ENCODE results near the gene PKNOX1. TPM values are rescaled to one million over a fixed set of nuclear protein-coding genes. Genes with fewer than 3 reads are reported as not detected.
"Not testable (repeated sequence)": the region's sequence is repeated elsewhere in the genome, so short reads cannot be mapped to it uniquely, and the experiment has no call there.

Gene PKNOX1
- total RNA-seq, 4 donors from 2014 or later: 7.4 to 28.1 (median 14.1) TPM

- not testable (repeated sequence) for H3K4me3 ChIP-seq, H3K9me3 ChIP-seq, H3K36me3 ChIP-seq, H3K27ac ChIP-seq, H3K4me1 ChIP-seq, DNase-seq, H3K27me3 ChIP-seq
Measured at GRCh38 chr21:43043291-43043690, 68.9 kb downstream of the PKNOX1 start.

GRCh38 chr21:43044547-43044946 is 70.2 kb downstream of the PKNOX1 start:
- not testable (repeated sequence) for H3K4me3 ChIP-seq, H3K27me3 ChIP-seq, H3K4me1 ChIP-seq, DNase-seq, H3K36me3 ChIP-seq, H3K9me3 ChIP-seq, H3K27ac ChIP-seq

GRCh38 chr21:43045165-43045875 is 71.0 kb downstream of the PKNOX1 start:
- DNase-seq, H3K27me3 ChIP-seq, H3K9me3 ChIP-seq, H3K36me3 ChIP-seq, H3K27ac ChIP-seq, H3K4me1 ChIP-seq, H3K4me3 ChIP-seq: not testable (repeated sequence)

- not testable (repeated sequence) for H3K9me3 ChIP-seq, H3K4me3 ChIP-seq, H3K27me3 ChIP-seq, H3K36me3 ChIP-seq, DNase-seq, H3K4me1 ChIP-seq, H3K27ac ChIP-seq
Measured at GRCh38 chr21:43045876-43046821, 71.8 kb downstream of the PKNOX1 start.

GRCh38 chr21:43053112-43053511 is 78.8 kb downstream of the PKNOX1 start:
- not testable (repeated sequence) for H3K27ac ChIP-seq, H3K27me3 ChIP-seq, H3K9me3 ChIP-seq, H3K4me3 ChIP-seq, H3K36me3 ChIP-seq, H3K4me1 ChIP-seq, DNase-seq

GRCh38 chr21:43062955-43063664 is 88.7 kb downstream of the PKNOX1 start:
- H3K4me3 ChIP-seq, H3K27me3 ChIP-seq, H3K27ac ChIP-seq, DNase-seq, H3K4me1 ChIP-seq, H3K9me3 ChIP-seq, H3K36me3 ChIP-seq: not testable (repeated sequence)

- H3K9me3 ChIP-seq, H3K27ac ChIP-seq, H3K27me3 ChIP-seq, H3K4me3 ChIP-seq, H3K36me3 ChIP-seq, H3K4me1 ChIP-seq, DNase-seq: not testable (repeated sequence)
Measured at GRCh38 chr21:43064265-43064917, 90.0 kb downstream of the PKNOX1 start.

- H3K4me3 ChIP-seq, H3K27me3 ChIP-seq, H3K27ac ChIP-seq, H3K36me3 ChIP-seq, H3K4me1 ChIP-seq, DNase-seq, H3K9me3 ChIP-seq: not testable (repeated sequence)
Measured at GRCh38 chr21:43065991-43066390, 91.6 kb downstream of the PKNOX1 start.

- not testable (repeated sequence) for H3K36me3 ChIP-seq, H3K4me1 ChIP-seq, H3K27me3 ChIP-seq, H3K27ac ChIP-seq, H3K4me3 ChIP-seq, DNase-seq, H3K9me3 ChIP-seq
Measured at GRCh38 chr21:43066690-43067089, 92.3 kb downstream of the PKNOX1 start.

GRCh38 chr21:43068065-43068464 is 93.7 kb downstream of the PKNOX1 start:
- H3K9me3 ChIP-seq, H3K27ac ChIP-seq, DNase-seq, H3K27me3 ChIP-seq, H3K36me3 ChIP-seq, H3K4me3 ChIP-seq, H3K4me1 ChIP-seq: not testable (repeated sequence)

- not testable (repeated sequence) for H3K9me3 ChIP-seq, H3K4me1 ChIP-seq, H3K27me3 ChIP-seq, H3K27ac ChIP-seq, DNase-seq, H3K4me3 ChIP-seq, H3K36me3 ChIP-seq
Measured at GRCh38 chr21:43069682-43070081, 95.3 kb downstream of the PKNOX1 start.

- not testable (repeated sequence) for H3K27me3 ChIP-seq, DNase-seq, H3K4me3 ChIP-seq, H3K36me3 ChIP-seq, H3K4me1 ChIP-seq, H3K9me3 ChIP-seq, H3K27ac ChIP-seq
Measured at GRCh38 chr21:43072742-43073141, 98.4 kb downstream of the PKNOX1 start.

- not testable (repeated sequence) for H3K27me3 ChIP-seq, H3K27ac ChIP-seq, H3K4me1 ChIP-seq, H3K4me3 ChIP-seq, H3K36me3 ChIP-seq, DNase-seq, H3K9me3 ChIP-seq
Measured at GRCh38 chr21:43074401-43075169, 100.2 kb downstream of the PKNOX1 start.

All from Peyer's patch (tissue), 4 donors.